Mesodermal cell (in vitro differentiated cells): ENCODE measurements around the gene HDAC11.
A peak's percentile ranks its signal among the peaks of the same experiment; 100 is the strongest.

Experiments used
- H3K27ac ChIP-seq: 2 replicates; pipeline ENCODE4 v1.7.0; 2013; ENCODE audit warnings: mild to moderate bottlenecking, low read depth, low read length, moderate library complexity; ENCODE audit not compliant: severe bottlenecking
- H3K36me3 ChIP-seq: 2 replicates; pipeline ENCODE4 v1.7.1; 2013; ENCODE audit warnings: mild to moderate bottlenecking, low read length, moderate library complexity; ENCODE audit not compliant: control insufficient read depth, insufficient read depth
- H3K4me1 ChIP-seq: one replicate; pipeline ENCODE4 v1.7.1; 2013; ENCODE audit warnings: mild to moderate bottlenecking, low read length; ENCODE audit not compliant: insufficient read depth, control insufficient read depth, poor library complexity, severe bottlenecking
- H3K4me3 ChIP-seq: 2 replicates; pipeline ENCODE4 v1.7.0; 2013; ENCODE audit warnings: low read length, control low read depth, mild to moderate bottlenecking; ENCODE audit not compliant: insufficient read depth, poor library complexity, severe bottlenecking; ENCODE audit errors: extremely low read depth
- H3K9me3 ChIP-seq: 2 replicates; pipeline ENCODE4 v1.7.1; 2013; ENCODE audit warnings: mild to moderate bottlenecking, low read length, moderate library complexity; ENCODE audit not compliant: control insufficient read depth
- WGBS, 2 experiments: methylation state at CpG; one replicate each; pipeline ENCODE4 v1.1.5; 2013; ENCODE audit warnings: missing lambda C conversion rate in 2 of 2; ENCODE audit not compliant: insufficient coverage in 2 of 2; 5-methylcytosine and 5-hydroxymethylcytosine counted together

Gene HDAC11

DNA sequence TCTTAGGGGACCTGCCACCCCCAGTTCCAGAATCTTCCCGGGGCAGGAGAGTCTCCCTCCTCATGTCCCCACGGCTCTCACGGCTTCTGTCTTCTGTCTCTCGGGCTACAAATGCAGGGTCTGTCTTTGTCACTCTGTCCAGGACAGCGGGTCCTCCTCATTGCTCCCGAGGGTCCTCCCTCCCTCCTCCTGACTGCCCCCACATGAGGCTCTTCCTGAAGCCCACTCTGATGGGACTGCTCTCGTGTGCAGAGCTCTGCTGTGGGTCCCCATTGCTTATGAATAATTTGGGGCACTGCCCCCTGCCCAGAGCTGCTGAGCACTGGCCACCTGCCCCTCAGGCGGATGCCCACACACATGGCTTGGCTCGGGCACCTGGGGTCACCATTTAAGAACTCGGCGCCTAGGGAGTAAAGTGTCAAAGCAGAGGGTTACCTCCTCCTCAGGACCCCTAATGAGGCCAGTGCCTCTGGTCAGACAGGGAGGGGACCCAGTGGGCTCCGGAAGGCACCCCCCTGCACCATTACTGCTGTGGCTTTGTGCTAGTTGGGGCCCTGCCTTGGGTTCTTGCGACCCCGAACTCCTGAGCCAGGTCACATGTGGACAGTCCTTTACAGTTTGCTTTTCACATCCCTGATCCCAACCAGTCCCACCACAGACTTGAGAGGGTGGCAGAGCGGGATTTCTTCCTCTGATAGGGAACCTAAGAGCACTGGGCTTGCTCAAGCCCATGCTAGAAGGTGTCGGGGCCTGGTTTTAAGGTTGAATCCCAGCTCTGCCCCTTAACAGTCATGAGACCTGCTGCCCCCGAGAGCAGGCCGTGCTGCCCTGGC lies 22.1 kb downstream of the HDAC11 start:
- no peaks in the 10 kb centered on the region for H3K36me3 ChIP-seq
- WGBS, 2 experiments = 91 to 94% methylated on average over 13 to 16 of the region's 18 CpGs
- no peak overlapping the region for H3K4me3 ChIP-seq
- H3K9me3 ChIP-seq = no peaks in the 10 kb centered on the region
- H3K4me1 ChIP-seq = peaks cover 7% of the 10 kb centered on the region
- no peak overlapping the region for H3K27ac ChIP-seq

DNA sequence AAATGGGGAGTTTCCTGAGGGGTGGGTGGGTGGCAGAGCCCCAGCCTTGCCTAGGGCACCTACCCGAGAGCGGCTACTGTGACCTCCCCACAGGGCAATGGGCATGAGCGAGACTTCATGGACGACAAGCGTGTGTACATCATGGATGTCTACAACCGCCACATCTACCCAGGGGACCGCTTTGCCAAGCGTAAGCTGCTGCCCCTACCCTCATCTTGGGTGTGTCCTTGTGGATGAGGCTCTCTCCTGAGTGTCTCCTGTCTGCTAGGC lies 22.6 kb downstream of the HDAC11 start:
- WGBS, 2 experiments = 96% methylated on average over 8 of the region's 8 CpGs; no CpG with 5 or more reads in 1 of the 2 experiments
- Histone ChIP-seq H3K9me3 (no peaks in the 10 kb centered on the region), H3K27ac (no peak overlapping the region), H3K36me3 (no peaks in the 10 kb centered on the region), H3K4me3 (no peak overlapping the region), H3K4me1 (peaks cover 12% of the 10 kb centered on the region)

- Histone ChIP-seq H3K4me1 (peaks cover 17% of the 10 kb centered on the region), H3K27ac (peak overlapping the region; percentile 10), H3K36me3 (no peaks in the 10 kb centered on the region), H3K4me3 (no peak overlapping the region), H3K9me3 (no peaks in the 10 kb centered on the region)
- 86 to 92% methylated on average over 16 to 19 of the region's 23 CpGs for WGBS, 2 experiments
Measured at GRCh38 chr3:13504161-13504831, 24.2 kb downstream of the HDAC11 start.

DNA sequence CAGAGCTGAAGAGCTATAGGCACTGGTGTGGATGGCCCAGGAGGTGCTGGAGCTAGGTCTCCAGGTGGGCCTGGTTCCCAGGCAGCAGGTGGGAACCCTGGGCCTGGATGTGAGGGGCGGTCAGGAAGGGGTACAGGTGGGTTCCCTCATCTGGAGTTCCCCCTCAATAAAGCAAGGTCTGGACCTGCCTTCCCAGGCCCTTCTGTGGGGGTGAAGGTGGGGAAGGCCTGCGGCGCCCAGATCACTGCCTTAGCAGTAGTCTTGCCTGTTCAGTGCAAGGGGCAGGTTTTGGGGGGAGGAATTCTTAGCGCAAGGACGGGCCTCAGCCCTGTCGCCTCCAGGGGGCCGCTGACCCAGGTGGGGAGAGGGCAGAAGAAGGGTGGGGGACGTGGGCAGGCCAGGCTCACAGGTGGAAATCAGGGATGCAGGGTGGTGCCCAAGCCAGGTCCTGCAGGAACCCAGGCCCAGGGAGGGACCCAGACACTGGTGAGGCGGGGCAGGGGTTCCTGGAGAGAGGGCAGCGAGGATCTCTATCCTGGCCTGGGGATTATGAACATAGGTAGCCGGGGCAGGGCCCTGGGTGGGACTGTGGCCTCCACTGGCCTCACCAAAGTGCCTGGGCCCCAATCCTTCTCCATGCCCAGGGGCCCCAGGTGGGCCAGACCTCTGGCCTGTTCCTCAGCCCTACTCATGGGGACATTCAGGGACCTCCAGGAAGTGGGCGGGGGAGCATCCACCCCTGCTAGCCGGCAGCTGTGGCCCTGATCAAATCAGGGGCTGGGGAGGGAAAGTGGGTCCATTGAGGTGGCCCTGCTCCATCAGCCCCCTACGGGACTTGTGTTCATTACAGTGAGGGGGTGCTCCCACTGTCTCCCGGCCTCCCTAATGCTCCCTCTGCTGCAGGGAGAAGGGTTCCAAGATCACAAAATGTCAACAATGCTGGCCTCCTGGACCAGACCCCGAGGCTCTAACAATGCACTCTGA lies 25.3 kb downstream of the HDAC11 start:
- WGBS, 2 experiments = 91 to 95% methylated on average over 13 of the region's 16 CpGs
- Histone ChIP-seq H3K36me3 (no peaks in the 10 kb centered on the region), H3K4me1 (peaks cover 17% of the 10 kb centered on the region), H3K27ac (no peak overlapping the region), H3K4me3 (no peak overlapping the region), H3K9me3 (no peaks in the 10 kb centered on the region)

DNA sequence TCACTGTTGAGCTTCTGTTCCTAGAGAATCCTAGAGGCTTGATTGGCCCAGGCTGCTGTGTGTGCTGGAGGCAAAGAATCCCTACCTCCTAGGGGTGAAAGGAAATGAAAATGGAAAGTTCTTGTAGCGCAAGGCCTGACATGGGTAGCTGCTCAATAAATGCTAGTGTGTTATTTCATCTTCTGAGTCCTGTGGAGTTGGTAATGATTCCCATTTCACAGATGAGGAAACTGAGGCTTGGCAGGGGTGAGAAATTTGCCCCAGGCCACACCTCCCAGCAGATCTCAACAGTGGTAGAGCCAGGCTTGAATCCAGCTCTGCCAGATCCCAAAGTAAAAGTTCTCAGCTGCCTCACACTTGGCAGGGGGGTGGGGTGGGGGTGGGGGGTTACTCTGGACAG lies 26.1 kb downstream of the HDAC11 start:
- no peaks in the 10 kb centered on the region for H3K36me3 ChIP-seq
- no peaks in the 10 kb centered on the region for H3K9me3 ChIP-seq
- peaks cover 17% of the 10 kb centered on the region for H3K4me1 ChIP-seq
- no peak overlapping the region for H3K4me3 ChIP-seq
- no peak overlapping the region for H3K27ac ChIP-seq
- 86 to 100% methylated on average over 1 of the region's 1 CpG for WGBS, 2 experiments

- Histone ChIP-seq H3K4me3 (no peak overlapping the region), H3K4me1 (peaks cover 17% of the 10 kb centered on the region), H3K27ac (no peak overlapping the region), H3K9me3 (no peaks in the 10 kb centered on the region), H3K36me3 (no peaks in the 10 kb centered on the region)
- WGBS, 2 experiments = 81 to 94% methylated on average over 2 to 4 of the region's 4 CpGs
Measured at GRCh38 chr3:13506680-13507079, 26.6 kb downstream of the HDAC11 start.

- 40 to 77% methylated on average over 1 to 2 of the region's 3 CpGs for WGBS, 2 experiments
- Histone ChIP-seq H3K4me1 (peaks cover 17% of the 10 kb centered on the region), H3K4me3 (no peak overlapping the region), H3K9me3 (no peaks in the 10 kb centered on the region), H3K36me3 (no peaks in the 10 kb centered on the region), H3K27ac (no peak overlapping the region)
Measured at GRCh38 chr3:13507247-13507569, 27.1 kb downstream of the HDAC11 start.

GRCh38 chr3:13507570-13508339 lies 27.6 kb downstream of the HDAC11 start:
- Histone ChIP-seq H3K27ac (peak overlapping the region; percentile 29), H3K4me1 (peaks cover 17% of the 10 kb centered on the region), H3K4me3 (no peak overlapping the region), H3K36me3 (no peaks in the 10 kb centered on the region), H3K9me3 (no peaks in the 10 kb centered on the region)
- 65 to 68% methylated on average over 19 to 20 of the region's 20 CpGs for WGBS, 2 experiments

DNA sequence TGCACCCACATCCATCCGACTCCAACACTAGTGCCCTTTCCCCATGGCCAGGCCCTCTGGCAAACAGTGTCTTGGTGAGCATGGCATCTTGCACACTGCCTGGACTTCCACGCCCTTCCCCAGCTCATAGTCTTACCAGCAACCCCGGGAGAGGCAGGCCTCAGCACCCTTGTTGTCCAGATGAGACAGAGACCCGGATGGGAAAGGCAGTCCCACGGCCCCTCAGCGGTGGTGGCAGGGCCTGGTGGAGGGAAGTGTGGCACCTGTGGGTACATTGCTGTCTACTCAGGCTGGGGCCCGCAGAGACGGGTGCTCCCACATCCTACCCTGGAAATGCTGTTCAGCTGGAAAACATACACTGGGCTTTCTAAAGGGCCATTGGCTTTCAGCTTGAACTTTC lies 28.4 kb downstream of the HDAC11 start:
- H3K4me3 ChIP-seq = no peak overlapping the region
- no peak overlapping the region for H3K27ac ChIP-seq
- peaks cover 24% of the 10 kb centered on the region for H3K4me1 ChIP-seq
- WGBS, 2 experiments = 95 to 98% methylated on average over 6 to 8 of the region's 8 CpGs
- H3K9me3 ChIP-seq = no peaks in the 10 kb centered on the region
- no peaks in the 10 kb centered on the region for H3K36me3 ChIP-seq
